ENCODE measurements around the gene WDR83.

DNA sequence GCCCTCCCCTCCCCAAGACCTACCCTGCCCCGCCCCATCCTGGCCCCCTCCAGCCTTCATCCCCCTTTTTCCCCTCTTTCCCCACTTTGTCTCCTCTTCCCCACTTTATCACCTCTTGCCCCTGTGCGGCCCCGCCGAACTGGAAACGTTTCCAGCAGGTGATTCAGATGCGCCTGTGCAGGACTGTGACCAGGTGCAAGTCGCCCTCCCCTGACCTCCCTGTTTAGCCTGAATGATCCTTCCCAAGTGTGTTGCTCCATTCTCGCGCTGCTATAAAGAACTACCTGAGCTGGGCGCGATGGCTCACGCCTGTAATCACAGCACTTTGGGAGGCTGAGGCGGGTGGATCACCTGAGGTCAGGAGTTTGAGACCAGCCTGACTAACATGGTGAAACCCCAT, 30.0 kb upstream of the WDR83 start:
- TF ChIP-seq POLR2AphosphoS5 (IDR thresholded peaks at IDR 0.05; ENCODE audit: low read depth) (no peak), CTCF (conservative IDR thresholded peaks at IDR 0.05; ENCODE audit: low read depth in 2 of 2) (no peak), EZH2 (IDR thresholded peaks at IDR 0.05; ENCODE audit: low read depth, unreplicated experiment) (no peak), REST (IDR thresholded peaks at IDR 0.05; ENCODE audit: unreplicated experiment) (no peak), STAT1 (IDR thresholded peaks at IDR 0.05; ENCODE audit: unreplicated experiment) (no peak), JUNB (IDR thresholded peaks at IDR 0.05; ENCODE audit: unreplicated experiment) (no peak), EZH2phosphoT487 (IDR thresholded peaks at IDR 0.05; ENCODE audit: unreplicated experiment) (no peak), CREB1 (CRISPR knock-in tag; IDR thresholded peaks at IDR 0.05; ENCODE audit: low read depth) (no peak), ZNF331 (CRISPR knock-in tag; IDR thresholded peaks at IDR 0.05; ENCODE audit: low read depth) (no peak), ZNF462 (CRISPR knock-in tag; IDR thresholded peaks at IDR 0.05) (no peak)
- TF ChIP-seq, protein P1, sequence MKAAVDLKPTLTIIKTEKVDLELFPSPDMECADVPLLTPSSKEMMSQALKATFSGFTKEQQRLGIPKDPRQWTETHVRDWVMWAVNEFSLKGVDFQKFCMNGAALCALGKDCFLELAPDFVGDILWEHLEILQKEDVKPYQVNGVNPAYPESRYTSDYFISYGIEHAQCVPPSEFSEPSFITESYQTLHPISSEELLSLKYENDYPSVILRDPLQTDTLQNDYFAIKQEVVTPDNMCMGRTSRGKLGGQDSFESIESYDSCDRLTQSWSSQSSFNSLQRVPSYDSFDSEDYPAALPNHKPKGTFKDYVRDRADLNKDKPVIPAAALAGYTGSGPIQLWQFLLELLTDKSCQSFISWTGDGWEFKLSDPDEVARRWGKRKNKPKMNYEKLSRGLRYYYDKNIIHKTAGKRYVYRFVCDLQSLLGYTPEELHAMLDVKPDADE (IDR thresholded peaks at IDR 0.05) = no peak
